WTC11 (cell line): ENCODE data around the gene SLC7A4. TPM values are rescaled to one million over a fixed set of nuclear protein-coding genes. Genes with fewer than 3 reads are reported as not detected.
"Not testable (repeated sequence)": the region's sequence is repeated elsewhere in the genome, so short reads cannot be mapped to it uniquely, and the experiment has no call there.

Experiments
- ATAC-seq: fragments of 200-7000 bp; cut with Tn5 transposase; 2 replicates; pipeline ENCODE4 v1.10.0; 2021; ENCODE audit warnings: mild to moderate bottlenecking, moderate library complexity
- CTCF ChIA-PET: fragments of 300-600 bp; sonication (Branson Sonifier 250); formaldehyde crosslinking; loops from one replicate; lab custom pipeline; 2021; ENCODE audit warnings: antibody characterized with exemption; lab: Charles Lee
- POLR2A ChIA-PET: fragments of 350-600 bp; sonication (Branson Sonifier 250); formaldehyde crosslinking; loops from one replicate; lab custom pipeline; 2021; ENCODE audit warnings: antibody characterized with exemption; lab: Charles Lee
- DNase-seq: peaks from one replicate; pipeline ENCODE4 v3.0.0; 2021; ENCODE audit warnings: low spot score
- H3K27ac Mint-ChIP-seq: 2 replicates; pipeline ENCODE4 v1.8.0; 2021; ENCODE audit warnings: mixed read lengths
- H3K27me3 Mint-ChIP-seq: 2 replicates; pipeline ENCODE4 v1.8.0; 2021; ENCODE audit warnings: low read depth, mild to moderate bottlenecking, moderate library complexity, mixed read lengths
- H3K36me3 Mint-ChIP-seq: 2 replicates; pipeline ENCODE4 v1.8.0; 2021; ENCODE audit warnings: mixed read lengths
- H3K4me1 Mint-ChIP-seq: 2 replicates; pipeline ENCODE4 v1.8.0; 2022; ENCODE audit warnings: mixed read lengths
- H3K4me3 Mint-ChIP-seq: 2 replicates; pipeline ENCODE4 v1.8.0; 2021; ENCODE audit warnings: mild to moderate bottlenecking, moderate library complexity, mixed read lengths
- H3K9me3 Mint-ChIP-seq: 2 replicates; pipeline ENCODE4 v1.8.0; 2021; ENCODE audit warnings: mixed read lengths
- CREM ChIP-seq: sonication (generic); formaldehyde crosslinking; IDR thresholded peaks from 2 replicates; pipeline ENCODE4 v1.8.1; 2022; ENCODE audit warnings: mild to moderate bottlenecking, missing genetic modification reagents, moderate library complexity
- FOXP1 ChIP-seq: sonication (generic); formaldehyde crosslinking; IDR thresholded peaks from 2 replicates; pipeline ENCODE4 v1.8.0; 2022; ENCODE audit warnings: missing genetic modification reagents, mild to moderate bottlenecking, moderate library complexity, borderline replicate concordance
- JAZF1 ChIP-seq: fragments of 250-450 bp; sonication (Bioruptor Pico); IDR thresholded peaks from 2 replicates; pipeline ENCODE4 v1.9.0; 2021; ENCODE audit warnings: moderate library complexity, mild to moderate bottlenecking, inconsistent platforms
- RORB ChIP-seq: fragments of 250-450 bp; sonication (Bioruptor Pico); IDR thresholded peaks from 2 replicates; pipeline ENCODE4 v1.9.0; 2021; ENCODE audit warnings: mild to moderate bottlenecking
- SMAD4 ChIP-seq: sonication (generic); formaldehyde crosslinking; IDR thresholded peaks from 2 replicates; pipeline ENCODE4 v1.8.0; 2022; ENCODE audit warnings: mild to moderate bottlenecking, missing genetic modification reagents
- TEAD1 ChIP-seq: sonication (generic); formaldehyde crosslinking; IDR thresholded peaks from 2 replicates; pipeline ENCODE4 v1.8.0; 2022; ENCODE audit warnings: mild to moderate bottlenecking, missing genetic modification reagents
- ZBTB21 ChIP-seq: sonication (generic); formaldehyde crosslinking; IDR thresholded peaks from 2 replicates; pipeline ENCODE4 v1.8.1; 2023; ENCODE audit warnings: mild to moderate bottlenecking, missing genetic modification reagents, borderline replicate concordance
- ZNF121 ChIP-seq: sonication (generic); formaldehyde crosslinking; IDR thresholded peaks from 2 replicates; pipeline ENCODE4 v1.8.0; 2023; ENCODE audit warnings: missing genetic modification reagents
- total RNA-seq: library from RNA; stranded (reverse); gene quantifications from 3 replicates; pipeline ENCODE4 v1.2.3, GENCODE V29; 2021
- TF ChIP-seq, protein P1 (sequence below): sonication (generic); formaldehyde crosslinking; IDR thresholded peaks from 2 replicates; pipeline ENCODE4 v1.8.1; 2022; ENCODE audit warnings: low read depth, mild to moderate bottlenecking, moderate library complexity, missing genetic modification reagents, borderline replicate concordance
- TF ChIP-seq, protein P2 (sequence below): fragments of 250-450 bp; sonication (Bioruptor Pico); IDR thresholded peaks from 2 replicates; pipeline ENCODE4 v1.9.0; 2021; ENCODE audit warnings: mild to moderate bottlenecking, borderline replicate concordance

SLC7A4 gene
- total RNA-seq, 1 experiment from 2014 or later = 0.37 TPM

DNA sequence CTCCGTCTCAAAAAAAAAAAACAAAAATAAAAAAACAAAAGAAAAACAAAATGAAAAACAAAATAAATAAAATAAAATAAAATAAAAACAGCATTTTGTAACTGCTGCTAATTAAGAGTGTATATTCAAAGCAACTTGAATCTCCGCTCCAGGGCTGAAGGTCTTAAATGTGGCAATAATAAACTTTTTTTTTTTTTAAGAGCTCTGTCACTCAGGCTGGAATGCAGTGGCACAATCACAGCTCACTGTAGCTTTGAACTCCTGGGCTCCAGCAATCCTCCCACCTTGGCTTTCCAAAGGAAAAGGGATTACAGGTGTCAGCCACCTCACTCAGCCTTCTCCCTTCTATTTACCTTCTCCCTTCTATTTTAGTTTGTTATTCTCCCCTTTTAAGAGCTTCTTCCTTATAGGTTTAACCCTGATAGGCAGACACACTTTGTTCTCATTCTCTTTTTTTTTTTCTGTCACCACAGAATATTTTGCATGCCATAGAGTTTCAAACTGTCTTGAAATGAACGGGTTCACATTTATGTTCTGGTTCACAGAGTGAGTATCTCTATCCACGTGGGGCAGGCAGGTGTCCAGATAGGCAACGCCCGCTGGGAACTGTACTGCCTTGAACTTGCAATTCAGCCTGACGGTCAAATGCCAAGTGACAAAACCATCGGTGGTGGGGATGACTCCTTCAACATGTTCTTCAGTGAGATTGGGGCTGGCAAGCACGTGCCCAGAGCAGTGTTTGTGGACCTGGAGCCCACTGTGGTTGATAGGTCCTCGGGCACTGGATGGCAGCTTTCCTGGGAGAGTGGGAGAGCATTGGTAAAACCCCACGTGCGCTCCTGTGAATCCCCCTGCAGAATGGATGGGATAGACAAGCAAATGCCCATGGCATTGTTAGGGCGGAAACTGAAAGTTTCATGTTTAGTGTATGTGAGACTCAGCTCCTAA lies 32.8 kb upstream of the SLC7A4 start:
- no peak for DNase-seq
- Mint-ChIP-seq H3K4me3 (no peak overlapping the region), H3K9me3 (peaks cover 6% of the 10 kb centered on the region), H3K27me3 (no peaks in the 10 kb centered on the region), H3K36me3 (no peaks in the 10 kb centered on the region)
- no peak for ATAC-seq
- CTCF ChIA-PET = interaction anchor here (0.9 to 2.2 kb wide), 4 partner anchors 38 to 179 kb away, joined by 3 to 11 read pairs (median 6); no protein-coding TSS in a partner anchor
- POLR2A ChIA-PET = interaction anchor here (0.7 kb wide), 2 partner anchors 33 to 657 kb away, joined by 4 to 5 read pairs; partner anchors contain the start of gene SLC7A4
- no peak for TF ChIP-seq FOXP1 (CRISPR knock-in tag)
- TF ChIP-seq, all 79 proteins: peak for 0
- Mint-ChIP-seq H3K4me1 (no peaks in the 10 kb centered on the region), H3K27ac (no peak overlapping the region)

DNA sequence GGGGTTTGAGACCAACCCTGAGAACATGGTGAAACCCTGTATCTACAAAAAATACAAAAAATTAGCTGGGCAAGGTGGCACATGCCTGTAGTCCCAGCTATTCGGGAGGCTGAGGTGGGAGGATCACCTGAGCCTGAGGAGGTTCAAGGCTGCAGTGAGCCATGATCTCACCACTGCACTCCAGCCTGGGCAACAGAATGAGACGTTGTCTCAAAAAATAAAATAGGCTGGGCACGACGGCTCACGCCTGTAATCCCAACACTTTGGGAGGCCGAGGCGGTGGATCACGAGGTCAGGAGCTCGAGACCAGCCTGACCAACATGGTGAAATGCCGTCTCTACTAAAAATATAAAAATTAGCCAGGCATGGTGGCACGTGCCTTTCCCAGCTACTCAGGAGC lies 32.1 kb upstream of the SLC7A4 start:
- ChIA-PET POLR2A (interaction anchor here (0.7 kb wide), 1 partner anchor 656 kb away, joined by 4 read pairs; no protein-coding TSS in a partner anchor), CTCF (interaction anchor here (1.2 to 2.2 kb wide), 3 partner anchors 36 to 44 kb away, joined by 3 to 11 read pairs (median 10); no protein-coding TSS in a partner anchor)
- H3K4me1 Mint-ChIP-seq, H3K27ac Mint-ChIP-seq, H3K36me3 Mint-ChIP-seq, H3K27me3 Mint-ChIP-seq, DNase-seq, H3K4me3 Mint-ChIP-seq, ATAC-seq, H3K9me3 Mint-ChIP-seq: not testable (repeated sequence)

DNA sequence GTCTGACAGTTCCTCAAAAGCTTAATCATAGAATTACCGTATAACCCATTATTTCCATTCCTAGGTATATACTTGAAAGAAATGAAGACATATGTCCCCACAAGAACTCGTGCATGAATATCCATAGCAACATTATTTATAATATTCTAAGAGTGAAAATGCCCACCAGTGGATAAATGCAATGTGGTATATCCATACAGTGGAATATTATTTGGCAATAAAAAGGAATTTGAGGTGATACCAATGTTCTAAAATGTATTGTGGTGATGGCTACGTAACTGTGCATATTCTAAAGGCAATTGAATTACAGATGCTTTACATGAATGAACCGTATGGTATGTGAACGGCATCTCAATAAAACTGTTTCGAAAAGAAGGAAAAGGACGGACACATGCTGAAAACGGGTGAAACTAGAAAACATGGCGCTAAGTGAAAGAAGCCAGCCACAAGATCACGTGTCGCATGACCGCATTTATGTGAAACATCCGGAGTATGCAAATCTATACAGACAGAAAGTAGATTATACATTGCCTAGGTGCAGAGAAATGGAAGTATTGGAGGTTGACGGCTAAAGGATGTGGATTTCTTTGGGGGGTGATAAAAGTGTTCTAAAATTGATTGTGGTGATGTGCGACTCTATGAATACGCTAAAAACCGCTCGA lies 29.4 kb upstream of the SLC7A4 start:
- not testable (repeated sequence) for H3K36me3 Mint-ChIP-seq, DNase-seq, H3K9me3 Mint-ChIP-seq, H3K4me1 Mint-ChIP-seq, H3K4me3 Mint-ChIP-seq, ATAC-seq, H3K27me3 Mint-ChIP-seq, H3K27ac Mint-ChIP-seq
- ChIA-PET POLR2A (interaction anchor here (0.6 kb wide), 1 partner anchor 89 kb away, joined by 3 read pairs; no protein-coding TSS in a partner anchor), CTCF (interaction anchor here (0.6 kb wide), 1 partner anchor 41 kb away, joined by 3 read pairs; no protein-coding TSS in a partner anchor)

DNA sequence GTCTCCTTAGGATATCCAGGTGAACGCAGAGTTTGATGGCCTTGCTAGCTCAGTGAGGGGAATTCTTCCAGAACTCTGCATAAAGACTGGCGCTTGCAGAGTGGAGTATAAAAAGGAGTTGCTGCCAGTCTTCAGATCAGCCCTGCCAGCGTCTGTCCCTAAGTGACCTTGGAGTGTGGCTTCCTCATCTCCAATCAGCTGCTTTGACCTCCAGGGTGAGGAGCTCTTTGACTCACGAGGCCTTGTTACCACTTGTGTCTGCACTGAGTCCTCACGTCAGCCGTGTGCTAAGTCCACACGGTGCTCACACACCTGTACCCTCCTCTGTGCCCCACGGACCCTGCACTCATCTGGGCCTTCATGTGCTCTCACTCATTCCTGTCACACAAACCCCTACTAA lies 28.0 kb upstream of the SLC7A4 start:
- ATAC-seq, H3K4me3 Mint-ChIP-seq, H3K9me3 Mint-ChIP-seq, H3K36me3 Mint-ChIP-seq, H3K27me3 Mint-ChIP-seq, CTCF ChIA-PET, H3K27ac Mint-ChIP-seq, DNase-seq, POLR2A ChIA-PET: not testable (repeated sequence)
- peaks cover 13% of the 10 kb centered on the region for H3K4me1 Mint-ChIP-seq

DNA sequence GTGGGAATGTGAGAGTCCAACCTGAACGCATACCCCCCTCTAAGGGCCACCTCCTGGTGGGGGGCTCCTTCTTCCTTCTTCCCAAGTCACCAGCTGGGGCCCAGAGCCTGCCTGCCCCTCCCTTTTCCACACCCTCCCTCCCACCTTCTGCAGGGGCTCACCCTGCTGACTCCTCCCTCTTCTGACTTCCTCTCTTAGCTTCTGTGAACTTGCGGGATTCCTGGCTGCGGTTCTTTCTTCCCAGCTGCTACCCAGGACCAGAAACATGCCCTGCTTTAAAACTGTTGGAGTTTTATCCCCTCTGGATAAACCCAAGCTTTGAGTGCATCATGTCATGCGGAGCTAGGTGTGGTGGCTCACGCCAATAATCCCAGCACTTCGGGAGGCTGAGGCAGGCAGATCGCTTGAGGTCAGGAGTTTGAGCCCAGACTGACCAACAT lies 23.5 kb upstream of the SLC7A4 start:
- no peaks in the 10 kb centered on the region for H3K36me3 Mint-ChIP-seq
- POLR2A ChIA-PET = interaction anchor here (1.8 kb wide), 1 partner anchor 9 kb away, joined by 8 read pairs; the partner anchor contains the start of gene LRRC74B
- CTCF ChIA-PET = interaction anchor here (0.6 to 2.3 kb wide), 10 partner anchors 9 to 1521 kb away, joined by 3 to 7 read pairs (median 4); partner anchors contain the start of genes CRKL and LZTR1
- ATAC-seq (peak; percentile 73), DNase-seq (no peak)
- TF ChIP-seq TEAD1 (CRISPR knock-in tag) (no peak), ZBTB21 (CRISPR knock-in tag) (no peak), ZNF121 (CRISPR knock-in tag) (no peak), SMAD4 (CRISPR knock-in tag) (no peak), CREM (CRISPR knock-in tag) (no peak), RORB (CRISPR knock-in tag) (no peak)
- TF ChIP-seq, protein P1, sequence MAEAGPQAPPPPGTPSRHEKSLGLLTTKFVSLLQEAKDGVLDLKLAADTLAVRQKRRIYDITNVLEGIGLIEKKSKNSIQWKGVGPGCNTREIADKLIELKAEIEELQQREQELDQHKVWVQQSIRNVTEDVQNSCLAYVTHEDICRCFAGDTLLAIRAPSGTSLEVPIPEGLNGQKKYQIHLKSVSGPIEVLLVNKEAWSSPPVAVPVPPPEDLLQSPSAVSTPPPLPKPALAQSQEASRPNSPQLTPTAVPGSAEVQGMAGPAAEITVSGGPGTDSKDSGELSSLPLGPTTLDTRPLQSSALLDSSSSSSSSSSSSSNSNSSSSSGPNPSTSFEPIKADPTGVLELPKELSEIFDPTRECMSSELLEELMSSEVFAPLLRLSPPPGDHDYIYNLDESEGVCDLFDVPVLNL = no peak
- H3K4me3 Mint-ChIP-seq = peak overlapping the region; percentile 14; the same call in 1 of the 2 replicates
- H3K27ac Mint-ChIP-seq = no peak overlapping the region
- H3K9me3 Mint-ChIP-seq = no peaks in the 10 kb centered on the region
- H3K4me1 Mint-ChIP-seq = peaks cover 39% of the 10 kb centered on the region
- H3K27me3 Mint-ChIP-seq = no peaks in the 10 kb centered on the region; the same call in 1 of the 2 replicates

DNA sequence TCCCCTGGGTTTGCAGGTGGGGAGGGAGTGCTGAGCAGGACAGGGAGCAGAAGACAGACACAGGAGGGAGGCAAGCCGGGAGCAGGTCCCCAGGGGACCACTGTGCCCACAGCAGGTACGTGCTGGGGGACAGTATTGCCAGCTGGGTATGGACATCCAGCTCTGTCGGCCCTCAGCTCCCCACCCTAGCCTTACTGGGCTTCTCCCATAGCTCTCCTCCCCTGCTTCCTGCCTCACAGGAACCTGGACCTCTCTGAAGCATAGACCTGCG lies 23.1 kb upstream of the SLC7A4 start:
- ChIA-PET POLR2A (interaction anchor here (1.8 kb wide), 1 partner anchor 9 kb away, joined by 8 read pairs; the partner anchor contains the start of gene LRRC74B), CTCF (interaction anchor here (0.6 to 2.3 kb wide), 8 partner anchors 9 to 170 kb away, joined by 3 to 7 read pairs (median 4); partner anchors contain the start of genes CRKL and LZTR1)
- DNase-seq = no peak
- peaks cover 40% of the 10 kb centered on the region for H3K4me1 Mint-ChIP-seq
- no peak overlapping the region for H3K27ac Mint-ChIP-seq
- peak; percentile 8; the same call in 1 of the 2 replicates for ATAC-seq
- no peaks in the 10 kb centered on the region for H3K36me3 Mint-ChIP-seq
- no peak overlapping the region for H3K4me3 Mint-ChIP-seq
- no peaks in the 10 kb centered on the region for H3K9me3 Mint-ChIP-seq
- no peaks in the 10 kb centered on the region; the same call in 1 of the 2 replicates for H3K27me3 Mint-ChIP-seq
- TF ChIP-seq, protein P2, sequence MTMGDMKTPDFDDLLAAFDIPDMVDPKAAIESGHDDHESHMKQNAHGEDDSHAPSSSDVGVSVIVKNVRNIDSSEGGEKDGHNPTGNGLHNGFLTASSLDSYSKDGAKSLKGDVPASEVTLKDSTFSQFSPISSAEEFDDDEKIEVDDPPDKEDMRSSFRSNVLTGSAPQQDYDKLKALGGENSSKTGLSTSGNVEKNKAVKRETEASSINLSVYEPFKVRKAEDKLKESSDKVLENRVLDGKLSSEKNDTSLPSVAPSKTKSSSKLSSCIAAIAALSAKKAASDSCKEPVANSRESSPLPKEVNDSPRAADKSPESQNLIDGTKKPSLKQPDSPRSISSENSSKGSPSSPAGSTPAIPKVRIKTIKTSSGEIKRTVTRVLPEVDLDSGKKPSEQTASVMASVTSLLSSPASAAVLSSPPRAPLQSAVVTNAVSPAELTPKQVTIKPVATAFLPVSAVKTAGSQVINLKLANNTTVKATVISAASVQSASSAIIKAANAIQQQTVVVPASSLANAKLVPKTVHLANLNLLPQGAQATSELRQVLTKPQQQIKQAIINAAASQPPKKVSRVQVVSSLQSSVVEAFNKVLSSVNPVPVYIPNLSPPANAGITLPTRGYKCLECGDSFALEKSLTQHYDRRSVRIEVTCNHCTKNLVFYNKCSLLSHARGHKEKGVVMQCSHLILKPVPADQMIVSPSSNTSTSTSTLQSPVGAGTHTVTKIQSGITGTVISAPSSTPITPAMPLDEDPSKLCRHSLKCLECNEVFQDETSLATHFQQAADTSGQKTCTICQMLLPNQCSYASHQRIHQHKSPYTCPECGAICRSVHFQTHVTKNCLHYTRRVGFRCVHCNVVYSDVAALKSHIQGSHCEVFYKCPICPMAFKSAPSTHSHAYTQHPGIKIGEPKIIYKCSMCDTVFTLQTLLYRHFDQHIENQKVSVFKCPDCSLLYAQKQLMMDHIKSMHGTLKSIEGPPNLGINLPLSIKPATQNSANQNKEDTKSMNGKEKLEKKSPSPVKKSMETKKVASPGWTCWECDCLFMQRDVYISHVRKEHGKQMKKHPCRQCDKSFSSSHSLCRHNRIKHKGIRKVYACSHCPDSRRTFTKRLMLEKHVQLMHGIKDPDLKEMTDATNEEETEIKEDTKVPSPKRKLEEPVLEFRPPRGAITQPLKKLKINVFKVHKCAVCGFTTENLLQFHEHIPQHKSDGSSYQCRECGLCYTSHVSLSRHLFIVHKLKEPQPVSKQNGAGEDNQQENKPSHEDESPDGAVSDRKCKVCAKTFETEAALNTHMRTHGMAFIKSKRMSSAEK (CRISPR knock-in tag) = no peak
- no peak for TF ChIP-seq JAZF1 (CRISPR knock-in tag)
